ENCODE data around the gene FAHD2A.
"Not testable (repeated sequence)": the region's sequence is repeated elsewhere in the genome, so short reads cannot be mapped to it uniquely, and the experiment has no call there.

Gene FAHD2A

DNA sequence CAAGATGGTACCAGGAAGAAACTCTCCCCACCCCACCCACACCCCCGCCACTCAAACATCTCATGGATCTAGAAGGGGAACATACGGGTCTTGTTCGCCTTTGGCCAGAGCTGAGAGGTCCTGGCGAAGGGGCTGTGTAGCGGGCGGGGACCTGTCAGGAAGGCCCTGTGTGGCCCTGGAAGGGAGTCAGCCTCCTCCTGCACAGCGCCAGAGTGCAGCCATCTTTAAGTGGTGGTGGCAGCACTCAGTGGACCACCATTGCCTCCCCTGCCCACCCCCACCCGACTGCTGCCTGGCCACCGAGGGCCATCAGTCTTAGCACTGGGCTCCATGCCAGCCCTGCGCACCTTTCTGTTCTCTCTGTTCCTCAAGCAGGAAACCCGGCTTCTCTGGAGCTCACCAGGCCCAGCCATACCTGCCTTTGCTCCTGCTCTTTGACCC lies 11.6 kb upstream of the FAHD2A start:
- DNase-seq (ENCODE audit: low read depth) = no peak

DNA sequence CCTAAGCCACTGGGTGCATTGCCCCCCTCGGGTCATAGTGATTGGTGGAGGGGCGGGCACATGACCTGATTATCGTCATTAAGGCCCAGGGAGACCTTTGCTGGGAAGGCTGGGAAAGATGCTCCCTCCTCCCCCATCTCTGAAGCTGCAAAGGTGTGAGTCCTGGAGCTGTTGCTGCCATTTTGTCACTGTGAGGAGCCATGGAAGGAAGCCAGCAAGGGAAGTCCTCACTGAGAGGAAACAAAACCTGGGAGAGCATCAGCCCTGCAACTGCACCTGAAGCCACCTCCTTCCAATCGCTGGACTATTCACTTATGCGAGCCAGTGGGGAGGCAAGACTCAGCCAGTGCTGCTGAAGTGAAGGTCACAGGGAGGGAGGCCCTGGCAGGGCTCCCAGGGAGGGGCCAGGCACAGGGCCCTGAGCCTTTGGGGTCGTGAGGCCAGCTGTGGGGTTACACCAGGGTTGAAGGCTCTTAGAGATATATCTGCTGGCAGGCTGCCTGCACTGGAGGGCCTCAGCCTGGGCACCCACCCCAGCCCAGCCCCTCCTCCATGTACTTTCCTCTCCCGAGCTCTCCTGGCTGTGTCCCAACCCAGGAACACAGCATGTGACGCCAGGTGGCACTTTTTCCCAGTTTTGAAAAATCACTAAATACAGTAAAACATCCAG lies 10.7 kb upstream of the FAHD2A start:
- DNase-seq (ENCODE audit: low read depth) = no peak

DNA sequence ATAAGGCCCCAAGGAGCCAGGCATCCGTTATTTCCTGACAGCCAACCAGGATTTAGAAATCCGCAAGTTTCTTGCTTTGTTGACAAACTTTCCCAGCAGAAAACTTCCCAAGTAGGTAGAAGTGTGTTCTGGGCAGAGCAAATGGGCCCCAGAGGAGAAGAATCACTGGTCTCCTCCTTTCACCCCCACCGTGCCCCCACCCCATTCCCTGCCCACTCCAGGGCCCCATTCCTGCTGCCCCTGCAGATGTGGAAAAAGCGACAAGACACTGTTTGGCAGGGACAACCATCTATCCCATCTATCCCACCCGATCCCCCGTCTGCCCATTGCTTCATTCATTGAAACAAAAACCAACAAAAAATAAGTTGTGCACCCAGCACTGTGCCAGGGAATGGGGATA lies 10.2 kb upstream of the FAHD2A start:
- DNase-seq (ENCODE audit: low read depth) = no peak

DNA sequence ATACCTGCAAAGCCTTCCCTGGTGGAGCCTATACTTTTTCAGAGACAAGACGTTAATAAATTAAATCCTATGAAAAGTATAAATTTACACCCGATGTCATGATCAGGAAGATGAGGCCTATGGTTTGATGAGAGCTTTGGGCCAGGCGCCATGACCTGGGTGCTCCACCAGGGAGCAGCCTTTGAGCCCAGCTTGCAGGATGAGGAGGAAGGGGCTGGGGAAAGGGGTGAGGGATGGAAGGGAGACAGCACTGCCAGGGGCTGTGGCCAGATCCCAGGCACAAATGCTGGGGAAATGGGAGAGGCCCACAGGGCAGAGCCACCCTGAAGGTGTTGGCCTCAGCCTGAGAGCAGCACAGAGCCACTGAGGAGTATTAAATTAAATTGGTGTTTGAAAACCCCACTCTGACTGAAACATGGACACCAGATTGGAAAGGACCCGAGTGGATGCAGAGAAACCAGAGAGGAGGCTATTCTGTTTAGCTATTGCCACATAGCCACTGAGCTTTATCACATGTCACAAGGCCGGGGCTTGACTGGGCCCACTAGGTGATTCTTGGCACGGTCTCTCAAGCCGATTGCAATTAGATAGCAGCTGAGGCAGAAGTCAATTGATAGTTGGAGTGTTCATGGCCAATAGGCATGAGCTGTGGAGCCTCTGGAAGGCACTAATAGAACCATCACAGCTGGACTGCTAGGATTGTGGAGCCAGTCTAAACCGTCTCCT lies 9.6 kb upstream of the FAHD2A start:
- no peak for DNase-seq (ENCODE audit: low read depth)

DNA sequence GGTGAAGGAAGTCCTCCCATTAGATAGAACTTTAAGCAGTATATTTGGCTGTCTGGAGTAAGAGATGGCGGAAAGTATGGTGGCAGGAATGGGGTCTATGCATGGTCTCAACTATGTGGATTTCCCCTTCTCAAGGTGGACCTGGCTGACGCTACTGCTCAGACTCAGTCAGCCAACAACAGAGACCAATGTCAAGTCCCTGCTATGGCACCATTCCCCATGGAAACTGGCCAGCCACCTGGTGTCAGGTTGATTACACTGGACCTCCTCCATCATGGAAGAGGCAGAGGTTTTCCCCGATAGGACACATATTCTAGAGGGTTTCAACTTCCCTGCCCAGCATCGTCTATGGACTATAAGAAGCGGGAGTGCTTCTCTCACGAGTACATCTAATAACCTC lies 8.6 kb upstream of the FAHD2A start:
- no peak for DNase-seq (ENCODE audit: low read depth)

DNA sequence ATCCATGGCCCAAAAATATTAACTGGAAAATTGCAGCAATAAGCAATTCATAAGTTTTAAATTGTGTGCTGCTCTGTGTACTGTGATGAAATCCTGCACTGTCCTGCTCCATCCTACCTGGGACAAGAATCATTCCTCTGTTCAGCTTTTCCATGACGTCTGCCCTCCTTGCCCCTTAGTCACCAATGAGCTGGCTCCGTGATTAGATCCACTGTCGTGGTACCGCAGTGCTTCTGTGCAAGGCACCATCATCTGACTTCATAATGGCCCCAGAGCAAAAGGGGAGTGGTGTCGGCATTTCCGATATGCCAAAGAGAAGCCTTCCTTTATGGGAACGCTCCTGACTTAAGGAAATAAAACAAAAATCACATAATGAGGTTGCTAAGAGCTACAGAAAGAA lies 3.4 kb upstream of the FAHD2A start:
- DNase-seq (ENCODE audit: low read depth) = no peak

DNA sequence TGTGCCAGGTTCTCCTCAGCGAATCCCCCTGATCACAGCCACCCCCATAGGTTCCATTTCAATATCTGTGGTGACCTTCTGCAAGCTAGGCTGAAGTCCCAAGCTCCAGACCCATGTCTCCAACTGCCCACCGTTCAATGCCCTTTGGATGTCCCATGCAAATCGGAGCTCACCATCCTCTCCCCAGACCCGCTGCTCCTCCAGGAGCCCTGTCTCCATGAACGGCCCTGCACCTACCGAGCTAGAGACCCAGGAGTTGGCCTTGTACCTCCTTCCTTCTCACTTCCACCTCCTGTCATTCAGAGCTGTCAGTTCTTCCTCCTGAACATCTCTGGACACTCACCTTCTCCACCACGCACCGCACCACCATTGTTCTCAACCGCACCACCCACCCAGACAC lies 1.0 kb upstream of the FAHD2A start:
- no peak for DNase-seq (ENCODE audit: low read depth)

DNA sequence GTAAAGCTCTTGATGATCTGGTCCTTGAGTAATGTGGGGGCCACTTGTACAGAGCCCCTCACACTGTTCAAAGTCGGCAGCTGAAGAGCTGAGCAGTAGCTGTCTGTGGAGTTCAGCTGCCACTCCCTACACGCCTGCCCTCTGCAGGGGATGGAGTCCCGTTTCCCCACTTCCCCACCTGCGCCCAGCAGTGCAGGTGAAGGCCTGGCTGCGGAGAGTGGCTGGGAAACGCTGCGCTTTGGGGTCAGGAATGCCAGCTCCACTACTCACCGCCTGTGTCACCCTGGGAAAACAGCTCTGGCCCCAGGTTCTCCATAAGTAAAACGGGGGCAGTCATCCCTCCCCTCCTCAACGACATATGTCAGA lies 521 bp upstream of the FAHD2A start:
- not testable (repeated sequence) for DNase-seq (ENCODE audit: low read depth)

DNA sequence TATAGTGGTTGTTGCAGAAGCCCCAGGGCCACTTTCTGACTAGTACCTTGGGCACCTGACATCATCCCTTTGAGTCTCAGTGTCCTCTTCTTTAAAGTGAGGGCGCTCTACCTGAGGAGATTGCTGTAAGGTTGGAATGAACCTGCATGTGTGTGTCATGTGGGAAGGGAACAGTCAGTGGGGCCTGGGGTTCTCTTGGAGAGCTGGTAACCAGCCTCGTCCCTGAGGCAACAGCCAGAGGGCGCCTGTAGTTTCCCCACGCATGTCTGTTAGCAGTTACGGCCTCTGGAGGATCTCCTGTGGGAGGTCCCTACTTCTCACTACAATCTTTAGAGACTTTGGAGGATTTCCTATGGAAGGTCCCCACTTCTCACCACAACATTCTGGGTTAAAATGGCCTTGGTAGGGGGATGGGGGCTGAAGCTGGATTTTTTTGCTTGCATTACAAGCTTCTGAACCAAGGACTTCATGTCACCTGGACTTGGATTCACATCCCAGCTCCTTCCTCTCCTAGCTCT lies 755 bp downstream of the FAHD2A start:
- not testable (repeated sequence) for DNase-seq (ENCODE audit: low read depth)

DNA sequence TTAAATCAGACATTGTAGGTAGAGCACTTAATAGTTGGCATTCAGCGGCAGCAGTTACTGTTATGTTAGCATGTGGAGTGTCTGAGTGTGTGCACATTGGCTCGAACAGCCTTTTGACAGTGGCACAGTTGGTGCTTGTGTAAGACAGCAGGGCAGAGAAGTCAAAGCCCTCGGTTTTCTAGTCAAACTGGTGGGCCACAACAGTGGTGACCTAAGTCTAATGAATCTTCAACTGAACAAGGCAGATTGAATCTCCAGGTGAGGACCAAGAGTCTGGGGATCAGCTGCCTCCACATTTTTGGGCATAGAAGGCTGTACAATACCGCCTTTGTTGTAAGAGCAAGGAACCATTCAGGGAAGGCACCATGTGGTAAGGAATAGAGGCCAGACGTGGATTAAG lies 1.3 kb downstream of the FAHD2A start:
- not testable (repeated sequence) for DNase-seq (ENCODE audit: low read depth)

DNA sequence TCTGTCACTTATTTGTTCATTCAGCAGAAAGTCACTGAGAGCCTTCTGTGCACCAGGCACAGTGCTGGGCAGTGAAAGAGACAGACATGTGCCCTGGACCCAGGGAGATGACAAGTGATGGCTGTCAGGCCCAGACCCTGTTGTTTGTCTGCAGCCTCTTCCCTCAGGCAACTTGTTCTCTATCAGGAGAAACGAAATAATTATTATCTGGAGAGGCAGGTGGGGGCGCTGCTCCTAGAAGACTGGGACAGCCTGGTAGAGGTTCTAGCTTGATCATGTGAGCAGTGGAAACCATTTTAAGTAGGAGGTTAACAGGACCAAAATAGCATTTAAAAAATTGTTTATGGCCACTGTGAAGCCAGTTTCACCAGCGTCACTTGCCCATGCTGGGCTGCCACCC lies 2.2 kb downstream of the FAHD2A start:
- DNase-seq (ENCODE audit: low read depth) = not testable (repeated sequence)

DNA sequence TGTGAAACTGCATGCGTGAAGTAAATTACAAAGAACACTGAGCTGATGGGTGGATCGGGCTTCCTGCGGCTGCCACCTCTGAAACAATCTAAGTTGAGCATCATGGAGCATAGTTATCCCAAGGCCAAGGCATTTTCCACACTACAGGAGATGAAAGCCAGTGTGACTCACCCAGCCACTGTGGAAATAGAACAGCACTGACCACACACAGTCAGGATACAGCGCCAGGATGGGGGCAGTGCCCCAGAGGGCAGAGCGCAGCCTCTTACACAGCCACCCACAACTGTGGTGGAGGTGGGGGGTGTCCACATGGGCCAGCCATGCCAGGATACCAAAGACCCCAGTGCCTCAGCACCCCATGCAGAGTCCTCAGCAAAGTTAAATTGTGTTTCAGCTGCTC lies 8.7 kb downstream of the FAHD2A start:
- not testable (repeated sequence) for DNase-seq (ENCODE audit: low read depth)

DNA sequence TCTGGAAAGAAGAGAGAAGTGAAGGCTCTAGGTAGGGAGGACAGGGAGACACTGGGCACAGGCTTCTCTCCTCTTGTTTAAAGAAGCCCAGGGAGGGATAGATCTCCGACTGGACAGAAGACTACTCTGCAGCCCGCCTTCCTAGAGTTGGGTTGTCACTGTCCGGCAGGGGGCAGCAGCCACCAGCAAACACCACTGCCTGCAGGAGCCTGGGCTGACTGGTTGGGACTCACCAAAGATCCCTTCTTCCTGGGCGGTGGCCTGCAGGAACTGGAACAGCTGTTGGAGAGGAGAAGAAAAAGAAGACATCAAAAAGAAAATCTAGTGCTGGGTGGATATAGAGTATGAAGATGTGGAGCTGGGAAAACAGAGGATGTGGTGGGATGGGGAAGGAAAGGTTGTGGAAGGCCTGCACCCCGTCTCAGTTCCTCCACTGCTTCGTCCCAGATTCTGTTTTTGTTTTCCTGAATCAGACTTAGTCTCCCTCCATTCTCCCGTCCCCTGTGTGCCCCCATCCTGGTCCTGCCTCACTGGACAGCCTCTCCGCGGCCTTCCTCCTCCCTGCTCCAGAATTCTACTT lies 11.6 kb downstream of the FAHD2A start:
- peak; percentile 38 for DNase-seq (ENCODE audit: low read depth)

DNA sequence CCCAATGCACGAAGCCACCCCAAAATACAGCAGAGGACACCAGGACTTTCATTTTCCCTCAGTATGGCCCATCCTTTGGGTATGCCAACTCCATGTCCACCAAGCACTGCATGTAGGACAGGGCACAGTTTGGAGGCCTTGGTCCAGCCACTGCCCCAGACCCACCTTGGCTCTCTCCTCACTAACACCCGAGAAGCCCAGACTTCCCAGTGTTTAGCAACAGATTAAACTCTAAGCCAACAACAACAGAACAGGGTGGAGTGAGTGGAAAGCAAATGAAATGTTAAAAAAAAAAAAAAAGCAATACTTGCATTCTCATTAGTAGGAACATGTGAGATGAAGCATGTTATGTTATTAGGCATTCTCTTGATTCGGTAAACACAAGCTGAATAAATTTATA lies 12.6 kb downstream of the FAHD2A start:
- not testable (repeated sequence) for DNase-seq (ENCODE audit: low read depth)

DNA sequence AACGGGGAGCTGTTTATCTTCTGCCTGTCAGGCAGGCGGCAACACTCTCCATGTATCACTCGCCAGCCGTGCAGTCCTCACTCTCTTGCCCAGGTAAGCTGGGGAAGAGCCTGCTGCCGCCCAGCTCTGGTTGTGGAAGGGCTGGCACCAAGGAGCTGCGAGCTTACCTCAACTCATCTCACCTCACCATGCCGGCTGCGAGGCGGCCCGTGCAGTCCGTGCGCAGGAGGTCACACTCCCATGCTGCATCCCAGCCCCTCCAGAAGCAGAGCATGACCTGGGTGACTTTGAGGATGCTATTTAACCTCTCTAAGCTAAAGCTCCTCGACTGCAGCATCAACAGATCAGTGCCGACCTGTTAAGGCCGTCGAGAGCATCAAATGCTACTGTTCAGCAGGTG lies 13.1 kb downstream of the FAHD2A start:
- DNase-seq (ENCODE audit: low read depth) = not testable (repeated sequence)

DNA sequence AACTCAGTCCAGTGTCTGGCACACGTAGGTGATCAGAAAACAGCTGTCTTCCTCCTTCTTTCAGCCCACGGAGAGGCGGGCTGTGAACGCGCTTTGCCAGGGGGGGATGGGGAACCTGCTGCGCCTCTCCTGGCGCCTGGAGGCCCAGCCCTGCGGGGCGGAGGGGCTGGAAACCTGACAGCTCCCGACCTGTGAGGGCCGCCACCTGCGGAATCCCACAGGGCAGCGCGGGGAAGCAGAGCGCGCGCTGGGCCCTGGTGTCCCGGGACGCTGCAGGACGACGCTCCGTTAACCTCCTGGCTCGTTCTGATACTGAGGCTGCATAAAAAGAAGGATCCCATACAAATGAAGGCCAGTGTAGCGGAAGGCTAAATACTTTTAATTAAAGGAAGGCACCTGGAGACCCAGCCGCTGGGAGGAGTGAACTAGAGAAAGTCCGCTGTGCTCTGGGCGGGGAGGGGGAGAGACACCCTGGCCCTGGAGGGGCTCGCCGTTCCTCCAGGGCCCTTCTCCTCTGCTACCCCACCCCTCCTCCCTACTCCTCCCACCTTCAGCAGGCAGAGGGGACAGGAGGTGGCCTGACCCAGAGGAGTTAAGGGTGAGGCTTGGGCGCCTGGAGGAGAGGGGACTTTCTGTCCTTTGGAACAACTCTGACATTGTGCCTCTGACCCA lies 24.8 kb downstream of the FAHD2A start:
- DNase-seq (ENCODE audit: low read depth) = not testable (repeated sequence)

DNA sequence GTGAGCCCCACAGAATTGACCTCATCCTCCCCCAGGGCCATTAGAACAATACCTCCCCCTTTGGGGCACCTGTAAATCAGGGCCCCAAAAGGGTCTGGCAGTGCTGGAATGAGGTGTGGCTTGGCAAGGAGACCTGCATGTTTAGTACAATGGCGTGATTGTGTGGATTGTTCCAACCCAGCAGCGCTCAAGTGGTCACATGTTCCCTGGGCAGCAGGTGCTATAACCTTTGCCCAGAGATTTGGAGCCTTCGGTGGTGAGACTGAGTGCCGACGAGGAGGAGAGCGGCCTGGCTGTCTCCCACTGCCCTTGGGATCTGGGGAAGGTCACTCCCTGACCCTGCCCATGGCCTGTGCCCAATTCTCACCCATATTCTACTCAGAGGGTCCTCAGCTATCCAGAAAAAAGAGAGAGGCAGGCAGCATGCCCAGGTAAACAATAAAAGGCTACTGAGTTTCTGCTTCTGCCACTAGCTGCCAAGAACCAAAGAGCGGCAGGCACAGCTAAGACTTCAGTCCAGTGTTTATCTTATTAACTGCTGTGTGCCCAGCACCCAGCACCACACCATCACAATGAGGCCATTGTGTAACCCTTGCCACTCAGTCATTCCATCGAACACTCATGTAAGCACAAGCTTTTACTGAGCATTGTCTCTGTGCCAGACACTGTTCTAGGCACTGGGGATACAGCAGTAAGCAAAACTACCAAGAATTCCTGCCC lies 27.4 kb downstream of the FAHD2A start:
- not testable (repeated sequence) for DNase-seq (ENCODE audit: low read depth)

DNA sequence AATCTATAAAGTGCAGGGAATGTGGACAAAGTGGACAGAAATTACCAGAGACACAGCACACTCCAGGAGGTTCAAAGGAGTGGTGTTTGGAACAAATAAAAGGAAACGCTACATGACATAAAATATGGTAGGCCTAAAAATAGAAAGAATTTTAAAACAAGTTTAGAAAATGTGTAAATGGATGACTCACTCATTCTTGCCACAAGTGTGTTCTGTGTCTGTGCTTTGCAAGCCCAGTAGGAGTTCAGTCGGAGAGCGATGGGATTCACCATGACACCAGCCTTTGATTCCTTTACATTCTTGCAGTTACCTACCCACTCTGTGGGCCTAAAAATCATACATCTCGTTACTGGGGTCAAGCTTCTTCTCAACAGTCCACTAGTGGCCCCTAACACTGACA lies 30.9 kb downstream of the FAHD2A start:
- not testable (repeated sequence) for DNase-seq (ENCODE audit: low read depth)

DNA sequence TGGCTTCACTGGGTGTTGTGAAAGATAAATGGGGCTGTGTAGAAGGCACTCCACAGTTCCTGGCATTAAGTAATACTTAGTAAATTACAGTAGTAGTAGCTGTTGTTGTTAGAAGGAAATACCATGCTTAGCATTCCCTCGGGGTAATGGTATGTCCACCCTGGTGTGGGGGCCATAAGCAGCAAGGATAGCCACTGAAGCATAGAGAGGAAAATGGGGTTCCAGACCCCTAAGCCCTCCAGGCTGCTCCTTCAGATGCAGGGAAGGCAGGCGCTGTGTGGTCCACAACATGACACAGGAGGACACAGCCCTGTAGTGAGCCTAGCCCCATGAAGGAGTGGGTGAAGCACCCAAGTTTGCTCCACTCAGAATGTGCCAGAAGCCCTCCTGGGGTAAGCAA lies 31.5 kb downstream of the FAHD2A start:
- not testable (repeated sequence) for DNase-seq (ENCODE audit: low read depth)

DNA sequence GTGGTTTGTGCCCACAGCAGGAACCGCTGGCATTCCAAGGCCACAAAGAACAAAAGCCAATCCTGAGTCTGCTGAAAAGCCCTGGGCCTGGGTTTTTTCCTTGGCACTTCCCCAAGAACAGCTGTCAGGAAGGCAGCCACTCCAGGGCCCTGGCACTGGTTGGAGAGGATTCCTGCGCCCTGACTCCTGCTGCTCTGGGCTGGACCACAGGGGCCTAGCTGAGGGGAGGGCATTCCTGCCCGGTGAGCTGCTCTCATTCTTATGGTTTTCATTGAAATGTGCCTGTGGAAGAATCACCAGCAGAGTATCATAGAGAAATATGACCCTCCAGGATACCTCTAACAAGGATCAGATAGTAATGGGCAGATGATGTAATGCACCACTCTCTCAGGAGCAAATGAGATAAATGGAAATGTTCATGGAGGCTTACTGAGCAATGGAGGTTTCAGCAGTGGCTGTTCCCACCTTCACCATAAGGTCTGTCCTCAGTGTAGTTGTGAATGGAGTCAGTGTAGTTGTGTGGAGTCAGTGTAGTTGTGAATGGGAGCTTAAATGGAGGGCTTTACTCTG lies 32.1 kb downstream of the FAHD2A start:
- DNase-seq (ENCODE audit: low read depth) = peak; percentile 41

DNA sequence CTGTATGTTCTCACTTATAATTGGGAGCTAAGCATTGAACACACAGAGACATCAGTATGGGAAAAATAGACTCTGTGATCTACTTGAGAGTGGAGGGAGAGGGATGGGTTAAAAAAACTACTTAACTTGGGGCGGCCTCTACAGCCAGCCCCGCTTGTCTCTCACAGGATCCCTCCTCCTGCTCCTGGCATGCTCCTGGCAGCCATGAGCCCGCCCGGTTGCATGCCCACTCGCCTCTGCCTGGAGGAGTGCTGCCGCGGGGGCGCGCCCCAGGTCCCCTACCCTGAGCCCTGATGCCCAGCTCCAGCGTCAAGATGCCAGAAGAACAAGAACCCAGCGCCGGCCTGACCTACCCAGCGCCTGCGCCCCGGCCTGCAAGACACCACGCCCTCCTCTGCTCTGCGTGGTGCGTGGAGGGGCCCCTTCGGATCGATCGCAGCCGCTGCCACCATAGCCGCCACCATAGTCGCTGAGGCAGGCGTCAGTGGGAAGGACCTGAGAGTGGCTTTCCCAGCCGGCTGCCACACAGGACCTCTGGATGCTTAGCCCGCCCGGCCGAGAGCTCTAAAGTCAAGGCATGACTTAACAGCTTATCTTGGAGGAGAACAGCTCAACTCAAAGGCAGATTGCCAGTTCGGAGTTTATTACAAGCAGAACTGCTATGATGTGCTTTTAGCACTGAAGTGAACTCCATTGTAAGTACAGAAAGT lies 32.8 kb downstream of the FAHD2A start:
- not testable (repeated sequence) for DNase-seq (ENCODE audit: low read depth)
